Hepatic stellate cell (primary cell): ENCODE measurements around the gene SLC2A1.

Experiments used
- DNase-seq: peaks from one replicate; pipeline ENCODE4 v3.0.0; 2011; ENCODE audit warnings: low spot score

The SLC2A1 gene

GRCh38 chr1:42891465-42892138 is 67.1 kb downstream of the SLC2A1 start:
- DNase-seq: no peak

GRCh38 chr1:42889264-42889663 is 69.4 kb downstream of the SLC2A1 start:
- no peak for DNase-seq

- no peak for DNase-seq
Observed at GRCh38 chr1:42888013-42888633, 70.5 kb downstream of the SLC2A1 start.

GRCh38 chr1:42887366-42887765 is 71.3 kb downstream of the SLC2A1 start:
- no peak for DNase-seq

GRCh38 chr1:42886800-42887199 is 71.9 kb downstream of the SLC2A1 start:
- no peak for DNase-seq

GRCh38 chr1:42886046-42886739 is 72.5 kb downstream of the SLC2A1 start:
- no peak for DNase-seq

GRCh38 chr1:42880384-42880783 is 78.3 kb downstream of the SLC2A1 start:
- no peak for DNase-seq

- DNase-seq: no peak
Observed at GRCh38 chr1:42877380-42877779, 81.3 kb downstream of the SLC2A1 start.

- no peak for DNase-seq
Observed at GRCh38 chr1:42876009-42876408, 82.7 kb downstream of the SLC2A1 start.
